Nephron (organoid): ENCODE measurements around the gene BCL11B.
A peak's percentile ranks its signal among the peaks of the same experiment; 100 is the strongest.

ENCODE experiments used
- H3K27ac Mint-ChIP-seq, 3 experiments: 2 replicates each; pipeline ENCODE4 v1.8.0; 2020; ENCODE audit warnings: mixed read lengths in 3 of 3, mild to moderate bottlenecking in 2 of 3, moderate library complexity in 1 of 3
- H3K27me3 Mint-ChIP-seq: 2 replicates; pipeline ENCODE4 v1.8.0; 2021; ENCODE audit warnings: low read depth, mild to moderate bottlenecking, moderate library complexity, mixed read lengths
- H3K36me3 Mint-ChIP-seq: 2 replicates; pipeline ENCODE4 v1.8.0; 2020; ENCODE audit warnings: low read depth, mixed read lengths
- H3K4me1 Mint-ChIP-seq: 2 replicates; pipeline ENCODE4 v1.8.0; 2020; ENCODE audit warnings: mixed read lengths
- H3K4me3 Mint-ChIP-seq, 3 experiments: 2 replicates each; pipeline ENCODE4 v1.8.0; 2020; ENCODE audit warnings: mild to moderate bottlenecking in 3 of 3, mixed read lengths in 3 of 3, moderate library complexity in 2 of 3
- H3K9me3 Mint-ChIP-seq: 2 replicates; pipeline ENCODE4 v1.8.0; 2020; ENCODE audit warnings: mixed read lengths
- CTCF ChIP-seq, 3 experiments: fragments of 200-600 bp; sonication (generic); IDR thresholded peaks; one replicate each; pipeline ENCODE4 v1.5.0; 2021; ENCODE audit warnings: antibody characterized with exemption in 3 of 3; ENCODE audit not compliant: unreplicated experiment in 3 of 3

The BCL11B gene

GRCh38 chr14:99196310-99196650 is 75.7 kb downstream of the BCL11B start:
- H3K4me1 Mint-ChIP-seq: peaks cover 66% of the 10 kb centered on the region
- peak overlapping the region in 2 of 3 experiments; percentile 71 to 78 for H3K27ac Mint-ChIP-seq
- H3K36me3 Mint-ChIP-seq: no peaks in the 10 kb centered on the region
- TF ChIP-seq CTCF (IDR thresholded peaks at IDR 0.05; ENCODE audit: unreplicated experiment in 3 of 3): no peak
- no peaks in the 10 kb centered on the region for H3K9me3 Mint-ChIP-seq
- peaks cover 64% of the 10 kb centered on the region for H3K27me3 Mint-ChIP-seq
- H3K4me3 Mint-ChIP-seq: no peak overlapping the region

GRCh38 chr14:99195602-99196309 is 76.2 kb downstream of the BCL11B start:
- peak overlapping the region in 1 of 3 experiments; percentile 55 for H3K4me3 Mint-ChIP-seq
- H3K27me3 Mint-ChIP-seq: peaks cover 60% of the 10 kb centered on the region
- peak overlapping the region; percentile 60 to 78 (median 71) for H3K27ac Mint-ChIP-seq
- TF ChIP-seq CTCF (IDR thresholded peaks at IDR 0.05; ENCODE audit: unreplicated experiment in 3 of 3): no peak
- no peaks in the 10 kb centered on the region for H3K9me3 Mint-ChIP-seq
- no peaks in the 10 kb centered on the region for H3K36me3 Mint-ChIP-seq
- peaks cover 70% of the 10 kb centered on the region for H3K4me1 Mint-ChIP-seq

GRCh38 chr14:99194736-99195135 is 77.3 kb downstream of the BCL11B start:
- TF ChIP-seq CTCF (IDR thresholded peaks at IDR 0.05; ENCODE audit: unreplicated experiment in 3 of 3): no peak
- Mint-ChIP-seq H3K27me3 (peaks cover 57% of the 10 kb centered on the region), H3K9me3 (no peaks in the 10 kb centered on the region), H3K4me3 (no peak overlapping the region), H3K27ac (no peak overlapping the region), H3K36me3 (no peaks in the 10 kb centered on the region), H3K4me1 (peaks cover 66% of the 10 kb centered on the region)

- Mint-ChIP-seq H3K4me3 (peak overlapping the region in 1 of 3 experiments; percentile 37), H3K27ac (no peak overlapping the region), H3K36me3 (no peaks in the 10 kb centered on the region), H3K9me3 (no peaks in the 10 kb centered on the region), H3K27me3 (peaks cover 58% of the 10 kb centered on the region), H3K4me1 (peaks cover 66% of the 10 kb centered on the region)
- TF ChIP-seq CTCF (IDR thresholded peaks at IDR 0.05; ENCODE audit: unreplicated experiment in 3 of 3): no peak
Observed at GRCh38 chr14:99194136-99194535, 77.9 kb downstream of the BCL11B start.

GRCh38 chr14:99192830-99193229 is 79.2 kb downstream of the BCL11B start:
- Mint-ChIP-seq H3K4me3 (no peak overlapping the region), H3K36me3 (no peaks in the 10 kb centered on the region), H3K9me3 (no peaks in the 10 kb centered on the region), H3K4me1 (peaks cover 66% of the 10 kb centered on the region), H3K27ac (peak overlapping the region in 1 of 3 experiments; percentile 85), H3K27me3 (peaks cover 51% of the 10 kb centered on the region)
- no peak for TF ChIP-seq CTCF (IDR thresholded peaks at IDR 0.05; ENCODE audit: unreplicated experiment in 3 of 3)

- peaks cover 51% of the 10 kb centered on the region for H3K27me3 Mint-ChIP-seq
- peak overlapping the region; percentile 53 to 95 (median 85) for H3K27ac Mint-ChIP-seq
- H3K4me1 Mint-ChIP-seq: peaks cover 66% of the 10 kb centered on the region
- H3K9me3 Mint-ChIP-seq: no peaks in the 10 kb centered on the region
- no peaks in the 10 kb centered on the region for H3K36me3 Mint-ChIP-seq
- H3K4me3 Mint-ChIP-seq: peak overlapping the region; percentile 45 to 80 (median 74)
- TF ChIP-seq CTCF (IDR thresholded peaks at IDR 0.05; ENCODE audit: unreplicated experiment in 3 of 3): no peak
Observed at GRCh38 chr14:99192028-99192621, 79.9 kb downstream of the BCL11B start.
